Transverse colon (tissue), 4 donors: ENCODE measurements around the gene SMCO1. TPM values are rescaled to one million over a fixed set of nuclear protein-coding genes. Genes with fewer than 3 reads are reported as not detected.
"Not testable (repeated sequence)": the region's sequence is repeated elsewhere in the genome, so short reads cannot be mapped to it uniquely, and the experiment has no call there.

ENCODE experiments used
- DNase-seq: peaks from one replicate; pipeline ENCODE4 v3.0.0-alpha.2; 2019
- H3K27ac ChIP-seq, 4 donors: fragments of 200-600 bp; sonication (generic); 2 replicates each; pipeline ENCODE4 v1.5.1; 2016 to 2018; ENCODE audit warnings: inconsistent platforms in 4 of 4
- H3K27me3 ChIP-seq: fragments of 200-600 bp; sonication (generic); 2 replicates; pipeline ENCODE4 v1.5.1; 2017; ENCODE audit warnings: inconsistent platforms
- H3K36me3 ChIP-seq, 4 donors: fragments of 200-600 bp; sonication (generic); 2 replicates each; pipeline ENCODE4 v1.5.1; 2017 to 2019; ENCODE audit warnings: inconsistent platforms in 4 of 4
- H3K4me1 ChIP-seq, 4 donors: fragments of 200-600 bp; sonication (generic); 2 replicates each; pipeline ENCODE4 v1.5.1; 2017 to 2020; ENCODE audit warnings: inconsistent platforms in 4 of 4
- H3K4me3 ChIP-seq, 4 donors: fragments of 200-600 bp; sonication (generic); 1 replicate in 1 of 4; 2 replicates in 3 of 4; pipeline versions ENCODE4 v1.5.1 to v1.6.1; 2017 to 2019; ENCODE audit warnings: inconsistent platforms in 4 of 4
- H3K9me3 ChIP-seq, 2 donors: fragments of 200-600 bp; sonication (generic); 2 replicates each; pipeline ENCODE4 v1.5.1; 2017 to 2019; ENCODE audit warnings: inconsistent platforms in 2 of 2
- CTCF ChIP-seq, 5 experiments: fragments of 200-600 bp in 3 of 5; fragments of 450-650 bp in 2 of 5; sonication (generic) in 3 of 5; IDR thresholded peaks; 1 replicate in 2 of 5; 2 replicates in 3 of 5; pipeline ENCODE4 v1.5.1; 2016 to 2017; ENCODE audit warnings: antibody characterized with exemption in 5 of 5, inconsistent platforms in 3 of 5, mild to moderate bottlenecking in 2 of 5, moderate library complexity in 1 of 5
- EP300 ChIP-seq: sonication (generic); formaldehyde crosslinking; IDR thresholded peaks from one replicate; pipeline ENCODE4 v1.6.1; 2017; ENCODE audit warnings: antibody characterized with exemption, low read depth
- POLR2A ChIP-seq: fragments of 450-650 bp; IDR thresholded peaks from one replicate; pipeline ENCODE4 v1.6.1; 2016; ENCODE audit warnings: antibody characterized with exemption, mild to moderate bottlenecking, moderate library complexity
- POLR2AphosphoS5 ChIP-seq, 3 donors: sonication (generic); formaldehyde crosslinking; IDR thresholded peaks; one replicate each; pipeline ENCODE4 v1.6.1; 2016; ENCODE audit warnings: antibody characterized with exemption in 3 of 3
- WGBS, 2 donors: methylation state at CpG; one replicate each; pipeline ENCODE4 v1.1.5; 2018; ENCODE audit warnings: low coverage in 1 of 2; 5-methylcytosine and 5-hydroxymethylcytosine counted together
- in situ Hi-C, 4 donors: fragments of 200-750 bp; cut with MboI; loops; one replicate each; pipeline versions ENCODE4 v1.15.0 to v1.15.1; 2017; ENCODE audit warnings: low sequenced_read_pairs in 3 of 4, low pct_ligation_motif_present in 1 of 4, low pct_unique_long_range_greater_than_20kb in 1 of 4
- intact Hi-C: fragments of 100-400 bp; cut with DNase I; formaldehyde crosslinking; loops from one replicate; pipeline ENCODE4 v1.15.1; 2023; ENCODE audit warnings: low total_unique reads
- small RNA-seq, 4 donors: library from RNA; depleted of rRNA; stranded (forward); fragments of <200 nt; gene quantifications; one replicate each; pipeline ENCODE3, GENCODE V24; 2016
- total RNA-seq, 4 donors: library from RNA; depleted of rRNA; stranded (reverse); fragments of >200 nt; gene quantifications; one replicate each; pipeline ENCODE4 v1.1.0, GENCODE V29; 2016

SMCO1 gene
- total RNA-seq, 4 donors from 2014 or later: not detected

GRCh38 chr3:196463478-196463756 is 51.7 kb downstream of the SMCO1 start:
- no peaks in the 10 kb centered on the region for H3K4me1 ChIP-seq
- H3K27me3 ChIP-seq: no peaks in the 10 kb centered on the region
- no peak overlapping the region for H3K27ac ChIP-seq
- no peaks in the 10 kb centered on the region for H3K9me3 ChIP-seq
- in situ Hi-C loops: no loop called here
- 97 to 100% methylated on average over 2 of the region's 2 CpGs for WGBS, 2 donors
- no peak for DNase-seq
- intact Hi-C loops: no loop called here
- H3K36me3 ChIP-seq: no peaks in the 10 kb centered on the region
- no peak overlapping the region for H3K4me3 ChIP-seq
- TF ChIP-seq POLR2A (no peak), EP300 (no peak), POLR2AphosphoS5 (IDR thresholded peaks at IDR 0.05) (no peak), CTCF (IDR thresholded peaks at IDR 0.05) (no peak)

GRCh38 chr3:196462680-196463477 is 52.3 kb downstream of the SMCO1 start:
- H3K27ac ChIP-seq, H3K27me3 ChIP-seq, H3K4me1 ChIP-seq, H3K4me3 ChIP-seq, intact Hi-C loops, in situ Hi-C loops, H3K36me3 ChIP-seq, H3K9me3 ChIP-seq, DNase-seq: not testable (repeated sequence)
- WGBS, 2 donors: 88% methylated on average over 1 of the region's 1 CpG

- no peaks in the 10 kb centered on the region for H3K4me1 ChIP-seq
Observed at GRCh38 chr3:196458063-196458462, 57.1 kb downstream of the SMCO1 start.

GRCh38 chr3:196457470-196457869 is 57.7 kb downstream of the SMCO1 start:
- H3K4me3 ChIP-seq, intact Hi-C loops, DNase-seq, in situ Hi-C loops, H3K36me3 ChIP-seq, H3K9me3 ChIP-seq, H3K4me1 ChIP-seq, H3K27ac ChIP-seq, H3K27me3 ChIP-seq: not testable (repeated sequence)
- WGBS, 2 donors: 42 to 76% methylated on average over 3 to 7 of the region's 7 CpGs

More at GRCh38 chr3:196458063-196458462, 57.1 kb downstream of the SMCO1 start:
- intact Hi-C loops: no loop called here
- H3K36me3 ChIP-seq: no peaks in the 10 kb centered on the region
- no peaks in the 10 kb centered on the region for H3K9me3 ChIP-seq
- H3K27ac ChIP-seq: no peak overlapping the region
- 76% methylated on average over 4 of the region's 4 CpGs; no CpG with 5 or more reads in 1 of the 2 donors for whole genome bisulfite sequencing, 2 donors
- TF ChIP-seq EP300: no peak
- TF ChIP-seq CTCF (IDR thresholded peaks at IDR 0.05): no peak
- no peak for TF ChIP-seq POLR2AphosphoS5 (IDR thresholded peaks at IDR 0.05)
- no peak for TF ChIP-seq POLR2A
- in situ Hi-C loops: no loop called here
- H3K4me3 ChIP-seq: no peak overlapping the region
- H3K27me3 ChIP-seq: no peaks in the 10 kb centered on the region
- no peak for DNase-seq

Small RNA genes within 50 kb of the gene (small RNA-seq; reads per million reads assigned to genes)
- 0 to 0.28 (median 0) reads per million in 4 donors for gene RPS29P3

Other genes starting within 250 kb of the SMCO1 start
- 100 to 1,000 TPM in 1 of 4 donors, 10 to 100 TPM in 3; 50.1 to 104 (median 76.2) TPM for gene PCYT1A, start 227.6 kb downstream of the SMCO1 start, total RNA-seq
- 1 to 10 TPM in 3 of 4 donors, not detected in 1; 2.4 to 4.4 (median 3.7) TPM for gene DYNLT2B, start 197.1 kb downstream of the SMCO1 start, total RNA-seq
- not detected for gene TM4SF19, start 177.0 kb downstream of the SMCO1 start, total RNA-seq
- 10 to 100 TPM; 13.8 to 25.4 (median 15.4) TPM for gene UBXN7, start 82.9 kb downstream of the SMCO1 start, total RNA-seq
- 100 to 1,000 TPM in 1 of 4 donors, 10 to 100 TPM in 3; 17.3 to 221 (median 19.5) TPM for gene RNF168, start 11.6 kb downstream of the SMCO1 start, total RNA-seq
- gene WDR53, start 53.2 kb upstream of the SMCO1 start, total RNA-seq: 10 to 100 TPM in 1 of 4 donors, 1 to 10 TPM in 2, not detected in 1; 1.6 to 14.2 (median 4.6) TPM
- gene FBXO45, start 53.3 kb upstream of the SMCO1 start, total RNA-seq: 1 to 10 TPM; 2.4 to 8.6 (median 5.3) TPM
- 1 to 10 TPM in 2 of 4 donors, not detected in 2; 2.5 to 3.7 TPM for gene NRROS, start 124.3 kb upstream of the SMCO1 start, total RNA-seq
- gene CEP19, start 196.9 kb upstream of the SMCO1 start, total RNA-seq: 1 to 10 TPM in 2 of 4 donors, under 1 TPM in 1, not detected in 1; 0.32 to 2.2 (median 1.8) TPM
- gene PIGX, start 197.0 kb upstream of the SMCO1 start, total RNA-seq: 10 to 100 TPM in 3 of 4 donors, 1 to 10 TPM in 1; 4.0 to 36.3 (median 23.6) TPM
- 10 to 100 TPM; 16.3 to 54.5 (median 36.7) TPM for gene PAK2, start 224.5 kb upstream of the SMCO1 start, total RNA-seq